H4 (cell line): ENCODE measurements around the gene C1orf94. TPM values are rescaled to one million over a fixed set of nuclear protein-coding genes. Genes with fewer than 3 reads are reported as not detected.

Experiments
- DNase-seq: peaks from one replicate; pipeline ENCODE4 v3.0.0-alpha.2; 2015; ENCODE audit warnings: low spot score
- total RNA-seq: library from RNA; depleted of rRNA; stranded (reverse); fragments of >200 nt; shearing (Covaris generic); gene quantifications from 2 replicates; pipeline ENCODE4 v1.2.3, GENCODE V29; 2014; rRNA removed

C1orf94 gene
- total RNA-seq, 1 experiment from 2014 or later, result not detected

GRCh38 chr1:34262023-34262853 is 85.5 kb downstream of the C1orf94 start:
- DNase-seq, result no peak

- no peak for DNase-seq
These were observed 86.2 kb downstream of the C1orf94 start for GRCh38 chr1:34262921-34263320.

GRCh38 chr1:34263406-34263805 is 86.7 kb downstream of the C1orf94 start:
- DNase-seq, result no peak

GRCh38 chr1:34265396-34265795 is 88.7 kb downstream of the C1orf94 start:
- no peak for DNase-seq

GRCh38 chr1:34266127-34266951 is 89.6 kb downstream of the C1orf94 start:
- no peak for DNase-seq

GRCh38 chr1:34267326-34267725 is 90.6 kb downstream of the C1orf94 start:
- no peak for DNase-seq

- no peak for DNase-seq
These were observed 91.7 kb downstream of the C1orf94 start for GRCh38 chr1:34268311-34268954.

Other genes starting within 250 kb of the C1orf94 start
- not detected in 2 replicates for gene CSMD2, start 11.7 kb upstream of the C1orf94 start, total RNA-seq